Kidney tubule cell (primary cell): Measurements from ENCODE around the gene NEK11.
"Not testable (repeated sequence)": the region's sequence is repeated elsewhere in the genome, so short reads cannot be mapped to it uniquely, and the experiment has no call there.

ENCODE experiments used
- DNase-seq: peaks from one replicate; pipeline ENCODE4 v3.0.0-alpha.2; 2018; ENCODE audit warnings: low spot score

The NEK11 gene

GRCh38 chr3:131360191-131360755, 333.6 kb downstream of the NEK11 start:
- no peak for DNase-seq

GRCh38 chr3:131361066-131361463, 334.4 kb downstream of the NEK11 start:
- DNase-seq, result peak; percentile 6

- DNase-seq, result peak; percentile 99
These were observed 335.1 kb downstream of the NEK11 start for GRCh38 chr3:131361464-131362421.

GRCh38 chr3:131363275-131363674, 336.6 kb downstream of the NEK11 start:
- no peak for DNase-seq

- DNase-seq, result no peak
These were observed 344.4 kb downstream of the NEK11 start for GRCh38 chr3:131370935-131371687.

- no peak for DNase-seq
These were observed 345.0 kb downstream of the NEK11 start for GRCh38 chr3:131371688-131372066.

- DNase-seq, result no peak
These were observed 348.1 kb downstream of the NEK11 start for GRCh38 chr3:131374741-131375140.

- not testable (repeated sequence) for DNase-seq
These were observed 354.3 kb downstream of the NEK11 start for GRCh38 chr3:131380821-131381444.

- peak; percentile 99 for DNase-seq
These were observed 355.0 kb downstream of the NEK11 start, which contains the start of gene NUDT16 for GRCh38 chr3:131381445-131382291. Gene NUDT16, plus strand, starts transcription at chr3:131381774. Its CDS starts 31 bp downstream, at chr3:131381805.

- no peak for DNase-seq
These were observed 359.9 kb downstream of the NEK11 start for GRCh38 chr3:131386429-131387165.

- no peak for DNase-seq
These were observed 361.3 kb downstream of the NEK11 start for GRCh38 chr3:131387796-131388489.

- no peak for DNase-seq
These were observed 361.8 kb downstream of the NEK11 start for GRCh38 chr3:131388490-131388799.

- DNase-seq, result no peak
These were observed 363.7 kb downstream of the NEK11 start for GRCh38 chr3:131390331-131390730.

GRCh38 chr3:131393051-131393450, 366.4 kb downstream of the NEK11 start:
- no peak for DNase-seq

- no peak for DNase-seq
These were observed 367.2 kb downstream of the NEK11 start for GRCh38 chr3:131393868-131394267.

- no peak for DNase-seq
These were observed 367.7 kb downstream of the NEK11 start for GRCh38 chr3:131394400-131394799.

GRCh38 chr3:131396170-131396569, 369.5 kb downstream of the NEK11 start:
- no peak for DNase-seq

- DNase-seq, result no peak
These were observed 371.2 kb downstream of the NEK11 start for GRCh38 chr3:131397889-131398288.
